22Rv1 (cell line): ENCODE results near the gene SPIN2B.
"Not testable (repeated sequence)": the region's sequence is repeated elsewhere in the genome, so short reads cannot be mapped to it uniquely, and the experiment has no call there.

ENCODE experiments used
- H3K27ac ChIP-seq: fragments of 450-650 bp; 2 replicates; pipeline ENCODE4 v1.5.1; 2017
- CTCF ChIP-seq: fragments of 450-650 bp; IDR thresholded peaks from 2 replicates; pipeline ENCODE4 v1.5.1; 2017; ENCODE audit warnings: mild to moderate bottlenecking
- ZFX ChIP-seq: fragments of 450-650 bp; IDR thresholded peaks from 2 replicates; pipeline ENCODE4 v1.6.1; 2017; ENCODE audit warnings: antibody characterized with exemption, borderline replicate concordance

The SPIN2B gene

GRCh38 chrX:57134702-57135101 lies 13.4 kb upstream of the SPIN2B start:
- no peak for TF ChIP-seq CTCF
- TF ChIP-seq ZFX, result no peak
- no peak overlapping the region for H3K27ac ChIP-seq

DNA sequence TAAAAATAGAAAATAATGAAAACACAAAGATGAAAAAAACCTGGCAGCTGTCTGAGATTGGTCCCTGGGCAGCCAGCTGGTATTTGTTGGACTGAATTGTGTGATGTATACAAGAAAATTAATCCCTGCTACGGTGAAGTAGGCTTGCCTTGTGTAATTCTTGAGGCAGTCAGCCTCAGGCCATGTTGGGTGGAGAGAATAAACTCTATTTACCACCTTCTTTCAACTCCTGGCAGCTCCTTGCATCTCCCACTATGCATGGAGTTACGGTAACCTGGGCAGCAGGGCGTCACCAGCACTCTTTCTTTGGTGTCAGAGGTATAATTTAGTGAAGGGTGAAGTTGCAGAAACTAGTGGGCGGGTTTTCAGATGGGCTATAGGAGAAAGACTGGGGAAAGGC lies 12.4 kb upstream of the SPIN2B start:
- no peak overlapping the region for H3K27ac ChIP-seq
- TF ChIP-seq CTCF (no peak), ZFX (no peak)

DNA sequence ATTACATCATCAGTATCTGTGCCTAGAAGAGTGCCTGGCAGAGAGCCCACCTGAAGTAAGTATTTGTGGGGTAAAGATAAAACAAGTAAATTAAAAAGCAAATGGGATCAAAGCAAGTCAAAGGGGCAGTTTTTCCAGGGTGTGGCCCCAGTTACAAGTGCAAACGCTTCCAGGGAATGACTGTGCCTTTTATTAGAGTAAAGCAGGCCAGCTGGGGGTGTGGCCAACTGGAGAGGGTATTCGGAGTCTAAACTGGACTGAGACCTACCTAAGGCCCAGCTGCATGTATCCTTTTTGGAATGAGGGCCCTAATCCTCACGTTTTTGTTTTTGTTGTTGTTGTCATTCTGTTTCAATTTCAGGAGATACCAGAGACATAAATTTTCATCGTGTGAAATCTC lies 11.9 kb upstream of the SPIN2B start:
- H3K27ac ChIP-seq, result not testable (repeated sequence)

DNA sequence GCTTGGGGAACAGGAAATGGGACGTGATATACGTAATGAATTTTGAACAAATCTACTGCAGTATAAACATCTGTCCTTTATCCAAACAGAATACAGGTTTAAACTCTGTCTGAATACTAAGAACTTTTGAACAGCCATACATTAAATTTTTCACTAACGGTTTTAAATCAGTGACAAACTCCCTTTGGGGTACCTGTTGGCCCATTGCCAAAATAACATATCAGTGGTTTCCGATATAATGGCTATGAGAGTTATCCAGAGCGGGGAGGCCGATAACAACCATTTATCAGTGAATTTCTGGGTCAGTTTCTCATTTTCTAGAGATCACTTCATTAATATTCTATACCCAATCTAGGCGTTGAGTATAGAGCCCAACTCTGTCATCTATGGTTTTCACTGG lies 10.7 kb upstream of the SPIN2B start:
- no peak overlapping the region for H3K27ac ChIP-seq
- no peak for TF ChIP-seq CTCF
- no peak for TF ChIP-seq ZFX

DNA sequence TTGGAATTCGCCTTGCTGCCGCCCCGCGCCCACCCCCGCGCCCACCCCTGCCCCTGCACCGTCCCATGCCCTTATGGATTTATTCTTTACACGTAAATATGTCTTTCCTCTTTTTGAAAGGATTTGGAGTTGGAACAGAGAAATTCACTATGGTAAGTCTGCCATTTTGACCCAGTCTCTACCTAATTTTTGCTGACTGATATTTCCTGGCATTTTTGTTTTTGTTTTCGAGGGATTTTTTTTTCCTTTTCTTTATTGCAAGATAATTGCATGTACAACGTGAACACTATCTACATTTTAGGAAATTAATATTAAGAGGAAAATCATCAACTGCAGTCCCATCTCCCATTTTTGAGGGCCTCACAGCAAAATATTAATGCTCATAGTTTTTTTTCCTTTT lies 468 bp upstream of the SPIN2B start:
- peak overlapping the region; percentile 63 for H3K27ac ChIP-seq
- TF ChIP-seq ZFX (no peak), CTCF (no peak)

- peak overlapping the region; percentile 63 for H3K27ac ChIP-seq
Measured at GRCh38 chrX:57120619-57121161, 658 bp downstream of the SPIN2B start.

DNA sequence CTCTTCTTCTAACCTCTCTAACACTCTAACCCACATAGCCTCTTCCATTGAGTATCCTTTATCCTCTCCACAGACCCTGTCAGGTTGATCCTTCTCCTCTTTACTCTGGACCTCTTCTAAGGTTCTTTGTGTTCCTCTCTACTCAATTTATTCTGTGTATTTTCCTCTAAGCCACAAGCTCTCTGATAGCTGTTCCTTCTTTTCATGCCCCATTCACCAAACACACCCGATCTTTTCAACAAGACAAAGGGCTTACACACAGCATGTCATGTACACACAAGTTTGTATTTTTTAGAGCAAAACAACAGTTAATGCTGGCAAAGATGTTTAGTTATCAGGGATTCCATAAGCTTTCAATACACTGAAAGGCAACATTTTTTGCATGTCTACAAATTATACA lies 1.9 kb downstream of the SPIN2B start:
- TF ChIP-seq ZFX (no peak), CTCF (no peak)
- no peak overlapping the region for H3K27ac ChIP-seq

GRCh38 chrX:57117566-57117965 lies 3.8 kb downstream of the SPIN2B start:
- H3K27ac ChIP-seq, result not testable (repeated sequence)

DNA sequence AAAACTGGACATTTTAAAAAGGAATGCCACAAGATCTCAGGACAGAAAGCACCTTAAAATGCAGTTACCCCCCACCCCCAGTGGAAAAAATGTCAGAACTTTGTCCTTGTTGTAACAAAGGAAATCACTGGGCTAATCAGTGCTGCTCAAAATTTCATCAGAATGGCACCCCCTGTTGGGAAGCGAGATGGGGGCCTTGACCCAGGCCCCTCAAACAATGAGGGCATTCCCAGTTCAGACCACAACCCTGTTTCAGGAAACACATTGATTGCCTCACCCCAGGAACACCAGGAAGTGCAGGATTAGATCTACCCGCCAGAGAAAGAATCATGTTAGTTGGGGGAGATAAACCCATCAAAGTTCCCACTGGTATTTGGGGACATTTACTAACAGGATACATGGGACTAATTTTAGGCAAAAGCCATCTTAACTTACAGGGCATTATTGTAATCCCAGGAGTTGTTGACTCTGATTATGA lies 16.4 kb downstream of the SPIN2B start:
- H3K27ac ChIP-seq, result no peak overlapping the region
- no peak for TF ChIP-seq CTCF
- no peak for TF ChIP-seq ZFX
